HG02852 (cell line): ENCODE measurements around the gene TJP2.

Experiments used
- ATAC-seq: cut with Tn5 transposase; IDR thresholded peaks from one replicate; pipeline ENCODE4 v1.9.1; 2021; ENCODE audit warnings: mild to moderate bottlenecking, moderate library complexity; ENCODE audit not compliant: unreplicated experiment

TJP2 gene

DNA sequence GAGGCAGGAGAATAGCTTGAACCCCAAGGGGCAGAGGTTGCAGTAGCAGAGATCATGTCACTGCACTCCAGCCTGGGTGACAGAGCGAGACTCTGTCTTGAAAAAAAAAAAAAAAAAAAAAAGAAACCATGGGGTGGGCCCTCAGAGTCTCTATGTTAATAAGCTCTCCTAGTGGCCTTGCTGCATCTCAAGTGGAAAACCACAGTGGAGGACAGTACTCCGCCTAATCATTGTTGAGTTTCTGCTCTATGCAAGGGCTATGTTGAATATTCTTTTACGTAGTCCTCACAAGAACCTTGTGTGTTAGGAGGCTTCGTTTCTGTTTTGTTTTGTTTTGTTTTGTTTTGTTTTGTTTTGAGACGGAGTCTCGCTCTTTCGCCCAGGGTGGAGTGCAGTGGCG, 48.9 kb downstream of the TJP2 start:
- no peak for ATAC-seq

DNA sequence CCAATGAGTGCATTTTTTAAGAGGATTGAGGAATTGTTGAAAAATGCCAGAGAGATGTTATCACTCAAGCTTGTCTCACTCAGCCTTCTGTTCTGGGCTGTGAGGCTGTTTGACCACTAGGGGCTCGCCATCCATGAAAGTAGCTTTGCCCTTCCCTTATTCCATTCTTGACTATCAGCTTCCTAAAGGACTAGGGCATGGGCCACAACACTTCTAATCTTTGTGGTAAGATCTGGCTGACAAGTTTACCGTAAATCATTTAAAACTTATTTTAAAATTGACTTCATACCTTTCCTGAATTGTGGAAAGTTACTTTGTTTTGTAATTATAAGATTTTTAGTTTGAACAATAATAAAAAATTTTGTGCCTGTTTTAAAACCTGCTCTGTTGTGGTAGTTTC, 49.5 kb downstream of the TJP2 start:
- no peak for ATAC-seq

DNA sequence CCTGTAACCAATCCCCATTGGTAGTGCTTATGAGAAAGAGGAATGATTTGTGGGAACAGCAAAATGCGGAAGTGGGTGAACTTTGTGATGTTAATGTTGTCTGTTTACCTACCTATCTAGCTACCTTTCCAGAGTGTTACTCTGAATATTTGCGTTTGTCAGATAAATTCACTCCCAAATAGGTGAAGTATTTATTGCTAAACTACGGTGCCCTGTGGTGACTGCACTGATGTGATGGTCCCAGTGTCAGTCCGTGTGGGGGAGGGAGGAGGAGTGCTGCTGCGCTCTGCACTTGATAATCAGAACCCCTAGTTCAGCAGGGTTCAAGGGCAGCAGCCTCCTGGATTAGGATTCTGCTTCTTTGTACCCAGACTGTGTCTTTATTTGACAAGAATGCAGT, 55.3 kb downstream of the TJP2 start:
- no peak for ATAC-seq

DNA sequence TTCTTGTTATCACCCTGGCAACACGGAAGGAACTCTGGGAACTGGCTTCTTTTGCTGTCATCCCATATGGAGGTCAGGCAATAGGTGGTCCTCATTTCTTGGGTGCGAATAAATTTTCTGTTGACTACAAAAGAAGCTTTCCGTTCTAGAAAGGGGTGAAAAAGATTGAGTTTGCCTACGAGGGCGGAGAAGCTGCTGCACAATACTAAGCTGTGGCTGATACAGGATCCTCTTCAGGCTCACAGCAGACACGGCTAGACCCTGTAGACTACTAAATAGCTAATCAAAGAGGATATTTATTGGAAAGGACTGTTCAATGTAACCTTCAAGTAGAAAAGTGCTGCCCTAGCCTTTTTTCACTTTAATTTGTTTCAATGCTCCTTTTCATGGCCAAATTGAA, 58.1 kb downstream of the TJP2 start:
- ATAC-seq: no peak

DNA sequence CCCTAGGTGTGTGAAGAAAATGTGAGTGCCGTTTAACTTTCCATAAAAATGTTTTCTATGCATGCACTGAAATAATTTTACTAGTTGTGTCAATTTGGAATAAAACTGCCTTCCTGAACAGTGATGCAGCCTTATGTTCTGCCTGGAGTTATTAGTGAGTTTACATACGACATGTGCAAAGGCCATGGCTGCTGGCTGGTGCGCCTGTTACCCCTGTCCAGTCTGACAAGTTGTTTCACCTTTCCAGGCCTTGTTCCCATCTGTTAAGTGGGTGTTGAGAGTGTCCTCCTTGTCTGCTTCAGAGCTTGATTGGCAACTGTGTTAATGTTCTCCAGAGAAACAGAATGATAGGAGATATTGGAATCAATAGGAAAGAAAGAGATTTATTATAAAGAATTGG, 60.6 kb downstream of the TJP2 start:
- no peak for ATAC-seq

DNA sequence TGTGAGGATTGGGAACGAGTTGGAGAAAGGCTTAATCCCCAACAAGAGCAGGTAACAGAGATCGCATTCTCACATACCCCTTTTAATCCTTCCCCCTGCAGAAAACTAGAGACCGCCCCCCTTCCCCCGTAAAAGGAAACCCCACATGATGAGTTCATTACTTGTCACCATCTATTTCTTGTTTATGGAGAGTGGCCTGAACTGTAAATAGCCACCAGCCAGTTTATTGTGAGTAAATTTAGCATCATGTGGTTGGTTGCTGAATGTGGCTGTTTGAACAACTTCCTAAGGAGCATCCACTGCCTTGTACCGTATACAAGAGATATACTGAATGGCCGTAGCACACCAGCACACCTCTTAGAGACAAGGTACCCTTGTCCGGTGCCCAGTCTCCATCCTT, 62.1 kb downstream of the TJP2 start:
- ATAC-seq: no peak

DNA sequence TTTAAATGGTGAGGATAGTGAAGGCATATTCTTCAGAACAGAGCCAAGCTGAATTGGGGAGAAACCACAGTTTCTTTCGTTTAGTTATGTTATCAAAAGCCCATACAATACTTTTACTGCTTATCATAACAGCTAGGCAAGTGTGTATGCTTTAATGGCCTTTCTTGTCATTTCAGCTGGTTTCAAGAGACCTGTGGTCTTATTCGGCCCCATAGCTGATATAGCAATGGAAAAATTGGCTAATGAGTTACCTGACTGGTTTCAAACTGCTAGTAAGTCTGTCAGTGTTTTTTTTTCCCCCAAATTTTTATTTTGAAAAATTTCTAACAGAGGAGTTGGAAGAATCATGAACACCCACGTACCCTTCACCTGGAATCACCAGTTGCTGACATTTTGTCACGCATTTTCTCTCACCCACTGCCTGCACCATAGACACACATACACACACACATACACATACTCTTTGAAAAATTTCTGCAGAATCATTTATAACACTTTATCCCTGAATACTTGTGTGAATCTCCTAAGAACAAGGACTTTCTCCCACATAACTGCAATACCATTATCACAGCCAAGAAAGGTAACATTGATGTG, 63.7 kb downstream of the TJP2 start:
- no peak for ATAC-seq

DNA sequence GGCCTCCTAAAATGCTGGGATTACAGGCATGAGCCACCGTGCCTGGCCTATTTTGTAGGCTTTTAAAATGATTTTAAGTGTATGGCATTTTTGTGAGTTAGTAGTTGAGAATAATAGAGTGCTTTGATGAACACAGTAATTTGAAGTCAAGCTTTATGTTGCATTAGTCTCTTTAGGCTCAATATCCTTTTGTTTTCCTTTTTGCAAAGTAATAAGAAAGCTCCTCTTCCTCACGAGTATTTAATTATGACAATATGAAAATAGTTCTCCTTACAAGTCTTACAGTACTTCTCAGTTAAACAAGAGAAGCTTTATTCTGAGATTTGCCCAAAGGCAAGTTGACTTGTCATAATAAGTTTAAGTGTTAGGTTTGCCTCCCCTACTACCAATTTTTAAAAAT, 69.0 kb downstream of the TJP2 start:
- no peak for ATAC-seq

DNA sequence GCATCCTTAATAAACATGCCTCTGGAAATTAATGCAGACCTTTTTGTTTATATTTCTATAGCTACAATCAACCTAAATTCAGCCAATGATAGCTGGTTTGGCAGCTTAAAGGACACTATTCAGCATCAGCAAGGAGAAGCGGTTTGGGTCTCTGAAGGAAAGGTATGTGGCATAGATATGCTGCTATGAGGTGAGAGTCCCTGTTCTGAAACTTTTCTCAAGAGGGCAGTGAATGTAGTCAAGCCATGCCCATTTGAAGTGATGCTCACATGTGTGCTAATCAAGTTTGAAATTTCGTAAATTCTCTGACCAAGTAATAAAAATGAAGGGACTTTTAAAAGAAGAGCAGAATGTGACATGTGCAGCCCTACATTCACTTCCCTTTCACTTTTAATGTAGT, 72.6 kb downstream of the TJP2 start:
- no peak for ATAC-seq

DNA sequence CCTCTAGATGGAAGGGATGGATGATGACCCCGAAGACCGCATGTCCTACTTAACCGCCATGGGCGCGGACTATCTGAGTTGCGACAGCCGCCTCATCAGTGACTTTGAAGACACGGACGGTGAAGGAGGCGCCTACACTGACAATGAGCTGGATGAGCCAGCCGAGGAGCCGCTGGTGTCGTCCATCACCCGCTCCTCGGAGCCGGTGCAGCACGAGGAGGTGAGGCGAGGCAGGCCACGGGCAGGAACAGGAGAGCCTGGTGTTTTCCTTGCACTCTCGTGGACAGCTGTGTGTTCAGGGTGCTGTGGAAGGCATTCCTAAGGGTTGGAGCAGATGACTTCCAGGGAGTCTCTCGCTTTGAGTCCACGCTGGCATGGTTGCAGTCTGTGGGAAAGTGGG, 73.9 kb downstream of the TJP2 start:
- ATAC-seq: no peak

DNA sequence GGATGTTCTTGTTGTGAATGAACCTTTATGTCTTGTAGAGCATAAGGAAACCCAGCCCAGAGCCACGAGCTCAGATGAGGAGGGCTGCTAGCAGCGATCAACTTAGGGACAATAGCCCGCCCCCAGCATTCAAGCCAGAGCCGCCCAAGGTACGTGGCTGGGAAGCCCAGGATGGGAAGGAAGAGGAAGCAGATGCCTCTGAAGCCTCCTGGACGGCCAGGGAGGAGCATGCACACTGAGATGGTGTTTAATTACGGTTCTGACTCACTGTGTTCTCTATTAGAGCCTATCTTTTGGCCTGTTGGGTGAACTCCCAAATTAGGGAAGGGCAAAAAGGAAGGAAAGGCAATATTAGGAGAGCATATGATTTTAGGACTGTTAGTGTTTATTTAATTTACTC, 75.3 kb downstream of the TJP2 start:
- no peak for ATAC-seq

DNA sequence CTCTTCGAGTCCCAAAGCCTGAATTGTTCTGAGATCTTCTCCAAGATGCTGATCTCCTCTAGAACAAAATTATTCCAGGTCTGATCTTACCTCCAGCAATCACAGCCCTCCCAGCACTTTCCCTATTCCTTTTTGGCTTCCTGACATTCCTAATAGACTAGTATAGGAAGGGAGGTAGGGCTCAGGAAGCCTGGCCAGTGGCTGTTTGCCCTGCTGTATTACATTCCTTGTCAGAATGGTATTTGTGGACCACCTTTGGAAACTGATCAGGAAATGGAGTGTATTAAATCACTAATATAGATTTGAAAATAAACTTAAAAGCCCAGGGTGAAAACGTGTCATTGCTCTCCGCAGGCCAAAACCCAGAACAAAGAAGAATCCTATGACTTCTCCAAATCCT, 76.6 kb downstream of the TJP2 start:
- no peak for ATAC-seq

DNA sequence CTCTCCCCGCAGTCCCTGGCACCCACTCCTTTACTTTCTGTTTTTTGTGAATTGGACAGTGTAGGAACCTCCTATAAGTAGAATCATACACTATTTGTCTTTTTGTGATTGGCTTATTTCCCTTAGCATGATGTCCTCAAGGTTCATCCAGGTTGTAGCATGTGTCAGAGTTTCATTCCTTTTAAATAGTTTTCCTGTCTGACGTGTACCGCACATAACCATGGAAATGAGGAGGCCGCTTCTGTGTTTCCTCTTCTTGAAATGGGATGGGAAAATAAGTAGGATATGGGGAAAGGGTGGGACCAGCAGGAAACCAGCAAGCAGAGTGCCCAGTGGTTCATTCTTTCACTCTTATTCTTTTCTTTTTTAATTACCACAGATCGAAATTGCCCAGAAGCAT, 78.4 kb downstream of the TJP2 start:
- ATAC-seq: no peak

DNA sequence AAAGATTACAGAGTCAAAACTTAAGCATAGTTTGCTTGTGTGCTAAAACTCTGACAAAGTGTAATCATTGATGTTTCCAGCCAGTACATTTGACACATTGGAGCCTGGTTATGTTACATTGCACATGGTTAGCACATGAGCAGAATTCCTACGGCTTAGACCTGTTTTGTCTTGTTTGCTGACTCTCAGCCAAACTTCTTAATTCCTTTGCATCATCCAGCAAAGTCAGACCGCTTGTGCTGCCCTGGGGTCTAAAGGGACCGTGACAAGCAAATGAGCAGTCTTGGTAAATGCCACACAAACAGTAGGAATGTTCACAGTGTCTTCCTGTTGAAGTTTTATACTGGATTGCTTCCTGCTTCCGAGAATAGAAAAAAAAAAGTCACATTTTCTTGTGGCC, 79.0 kb downstream of the TJP2 start:
- no peak for ATAC-seq

DNA sequence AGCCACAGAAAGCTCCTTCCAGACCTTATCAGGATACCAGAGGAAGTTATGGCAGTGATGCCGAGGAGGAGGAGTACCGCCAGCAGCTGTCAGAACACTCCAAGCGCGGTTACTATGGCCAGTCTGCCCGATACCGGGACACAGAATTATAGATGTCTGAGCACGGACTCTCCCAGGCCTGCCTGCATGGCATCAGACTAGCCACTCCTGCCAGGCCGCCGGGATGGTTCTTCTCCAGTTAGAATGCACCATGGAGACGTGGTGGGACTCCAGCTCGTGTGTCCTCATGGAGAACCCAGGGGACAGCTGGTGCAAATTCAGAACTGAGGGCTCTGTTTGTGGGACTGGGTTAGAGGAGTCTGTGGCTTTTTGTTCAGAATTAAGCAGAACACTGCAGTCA, 80.1 kb downstream of the TJP2 start:
- ATAC-seq: no peak

DNA sequence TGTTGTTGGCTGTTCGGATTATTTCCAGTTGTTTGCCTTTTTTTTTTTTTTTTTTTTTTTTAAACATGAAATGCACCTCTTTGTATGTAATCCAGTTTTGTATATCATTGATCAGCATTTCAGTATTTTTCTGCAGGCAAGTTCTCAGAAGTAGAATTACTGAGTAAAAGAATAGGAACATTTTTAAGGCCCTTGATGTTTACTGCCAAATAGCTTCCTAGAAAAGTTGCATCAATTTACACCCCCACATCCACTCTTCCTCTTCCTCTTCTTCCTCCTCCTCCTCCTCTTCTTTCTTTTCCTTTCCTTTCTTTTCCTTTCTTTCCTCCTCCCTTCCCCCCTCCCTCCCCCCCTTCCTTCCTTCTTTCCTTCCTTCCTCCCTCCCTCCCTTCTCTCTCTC, 81.5 kb downstream of the TJP2 start:
- ATAC-seq: no peak

DNA sequence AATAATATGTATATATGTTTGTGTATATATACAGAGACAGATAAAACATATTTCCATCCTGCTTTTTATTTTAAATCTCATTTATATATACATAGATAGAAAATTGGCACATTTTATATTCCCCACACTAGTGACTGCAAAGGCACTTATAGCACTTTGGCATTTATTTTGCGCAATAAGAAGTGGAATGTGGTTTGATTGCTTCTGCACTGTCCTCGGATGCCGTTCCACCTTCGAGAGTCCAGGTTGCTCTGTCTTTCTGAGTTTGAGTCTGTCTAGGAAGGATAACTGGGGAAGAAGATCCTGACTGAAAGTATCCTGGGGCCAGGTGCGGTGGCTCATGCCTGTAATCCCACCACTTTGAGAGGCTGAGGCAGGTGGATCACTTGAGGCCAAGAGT, 84.5 kb downstream of the TJP2 start:
- ATAC-seq: no peak

DNA sequence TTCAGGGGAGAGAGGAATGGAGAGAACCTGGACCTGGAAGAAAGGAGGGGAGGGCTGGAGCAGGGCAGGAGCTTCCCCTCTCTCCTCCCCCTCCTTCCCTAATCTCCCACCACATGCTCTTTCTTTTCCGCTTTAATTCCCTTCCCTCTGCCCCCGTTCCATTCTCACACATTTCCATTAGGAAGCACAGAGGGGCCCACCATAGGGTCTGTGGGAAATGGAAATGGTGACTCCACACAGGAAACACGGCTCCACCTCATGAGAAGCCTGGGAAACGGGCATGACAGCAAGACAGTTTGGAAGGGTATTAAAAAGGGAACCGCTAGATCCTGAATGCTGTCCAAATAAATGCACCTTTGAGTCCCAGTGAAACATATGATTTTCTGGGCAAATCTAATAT, 86.1 kb downstream of the TJP2 start:
- no peak for ATAC-seq

DNA sequence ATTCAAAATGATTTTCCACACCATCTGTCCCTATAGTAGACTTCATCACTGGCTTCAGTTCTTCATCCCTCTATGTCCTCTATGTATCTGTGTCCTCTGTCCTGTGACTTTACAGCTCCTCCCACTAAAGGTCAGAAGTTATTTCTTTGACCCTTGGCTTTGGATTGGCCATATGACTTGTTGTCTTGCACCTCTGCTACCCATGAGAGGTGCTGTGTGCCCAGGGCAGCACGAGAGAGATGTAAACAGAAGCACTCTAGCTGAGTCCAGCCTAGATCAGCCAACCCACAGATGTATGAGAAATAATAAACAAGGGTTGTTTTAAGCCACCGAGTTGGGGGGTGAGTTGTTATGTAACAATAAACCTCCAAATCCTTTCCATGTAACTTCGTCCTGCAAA, 87.6 kb downstream of the TJP2 start:
- no peak for ATAC-seq

DNA sequence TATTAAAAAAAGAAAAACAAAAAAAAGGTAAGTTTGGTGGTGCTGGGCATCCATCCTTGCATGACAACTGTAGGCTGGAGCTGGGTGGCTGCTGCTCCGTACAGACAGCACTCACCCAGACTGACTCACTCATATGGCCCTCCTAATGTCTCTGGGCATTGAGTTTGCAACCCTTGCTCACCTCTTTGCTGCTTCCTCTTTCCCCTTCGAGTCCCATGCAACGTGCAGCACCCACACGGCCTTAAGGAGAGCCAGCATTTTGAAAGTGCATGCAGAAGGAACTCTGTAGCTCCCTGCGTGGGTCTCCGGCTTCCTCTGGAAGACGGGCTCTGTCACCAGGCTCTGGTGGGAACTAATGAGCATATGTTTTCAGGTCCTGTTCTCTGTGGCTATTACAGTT, 90.4 kb downstream of the TJP2 start:
- ATAC-seq: no peak

DNA sequence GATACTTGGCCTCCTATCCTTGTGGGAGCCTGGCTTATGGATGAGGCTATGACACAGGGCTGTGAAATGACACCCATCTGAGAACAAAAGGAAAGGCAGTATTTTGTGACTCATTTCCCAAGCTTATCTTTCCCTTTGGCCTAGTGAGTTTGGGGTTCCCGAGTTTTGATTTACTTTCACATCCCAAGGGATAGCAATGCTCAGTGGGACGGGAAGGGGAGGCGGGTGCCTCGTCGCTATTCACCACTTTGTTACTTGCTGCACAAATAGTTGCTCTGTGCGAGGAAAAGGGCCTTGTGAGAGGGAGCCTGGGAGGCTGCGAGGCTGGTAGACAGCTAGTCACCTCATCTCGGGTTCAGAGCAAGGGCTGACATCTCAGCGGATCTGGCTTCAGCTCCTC, 91.8 kb downstream of the TJP2 start:
- ATAC-seq: no peak

DNA sequence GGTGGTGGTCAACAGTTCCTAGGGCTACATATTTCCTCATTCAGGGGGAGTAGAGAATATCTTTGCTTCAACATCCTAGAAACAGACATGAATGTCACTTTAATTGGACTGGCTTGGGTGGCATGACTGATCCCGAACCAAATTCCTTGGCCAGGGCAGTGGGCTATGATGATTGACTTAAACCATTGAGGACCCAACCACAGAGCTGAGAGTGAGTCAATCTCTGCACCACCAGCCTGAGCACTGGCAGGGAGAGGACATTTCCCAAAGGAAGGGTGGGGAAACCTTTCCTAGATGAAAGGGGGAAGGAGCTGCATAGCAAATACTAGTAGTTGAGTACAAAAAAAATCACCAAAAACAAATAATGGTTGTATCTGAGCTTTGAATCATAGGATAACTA, 98.1 kb downstream of the TJP2 start:
- no peak for ATAC-seq

DNA sequence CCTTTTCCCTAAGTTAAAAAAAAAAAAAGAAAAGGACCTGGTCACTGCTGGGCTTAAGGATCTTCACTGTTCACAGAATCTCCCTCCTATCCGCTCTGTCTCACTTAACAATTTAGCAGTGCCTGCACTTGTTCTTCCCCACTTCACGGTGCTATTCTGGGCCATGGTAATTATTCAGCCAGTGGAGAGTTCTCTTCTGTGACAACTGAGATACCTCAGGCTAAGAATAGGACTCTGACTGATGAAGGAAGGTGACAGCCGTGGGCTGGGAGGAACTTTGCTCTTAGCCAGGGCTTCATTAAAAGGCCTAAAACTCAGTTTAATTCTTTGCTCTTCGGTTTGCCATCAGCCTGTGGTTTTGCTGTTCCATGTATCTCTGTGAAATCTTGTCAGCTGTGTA, 99.1 kb downstream of the TJP2 start:
- ATAC-seq: no peak

DNA sequence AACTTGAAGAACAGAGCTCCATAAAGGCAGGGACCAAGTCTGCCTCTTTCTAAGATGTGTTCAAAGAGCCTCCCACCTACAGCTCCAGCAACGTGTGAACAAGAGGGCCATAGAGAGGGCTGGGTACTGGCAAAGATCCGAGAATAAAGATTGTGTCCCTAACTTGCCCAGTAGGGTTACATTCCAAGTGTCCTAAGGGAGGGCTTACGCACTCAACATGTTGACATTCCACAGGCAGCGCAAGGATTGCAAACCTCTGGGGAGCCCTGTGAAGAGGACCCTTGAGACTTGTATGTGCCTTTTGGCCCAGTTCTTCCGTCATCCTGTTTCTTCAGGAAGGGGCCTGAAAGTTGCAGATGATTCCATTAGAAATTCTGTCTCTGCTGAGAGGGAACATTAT, 102.7 kb downstream of the TJP2 start:
- no peak for ATAC-seq
